ENCODE measurements around the gene CHMP2B. TPM values are rescaled to one million over a fixed set of nuclear protein-coding genes. Genes with fewer than 3 reads are reported as not detected.

The CHMP2B gene
- total RNA-seq, 1 experiment from 2014 or later: 54.3 TPM

DNA sequence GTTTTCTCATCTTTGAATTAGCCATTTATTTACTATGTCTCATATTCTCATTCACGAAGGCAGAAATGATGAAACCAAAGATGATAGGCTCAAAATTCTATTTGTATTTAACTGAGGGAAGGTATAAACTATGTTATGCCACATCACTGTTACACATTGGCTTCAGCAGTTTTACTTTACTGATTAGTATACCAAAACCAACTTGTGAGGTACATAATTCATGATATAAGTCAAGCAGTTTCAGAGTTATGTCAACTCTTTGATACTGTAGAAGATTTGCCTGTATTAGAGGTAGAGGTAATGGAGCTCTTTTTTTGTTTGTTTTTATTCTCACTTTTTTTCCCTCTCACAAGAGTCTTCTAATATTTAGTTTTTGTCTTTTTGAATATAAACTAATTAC, 22.9 kb downstream of the CHMP2B start:
- no peaks in the 10 kb centered on the region for H3K27me3 ChIP-seq (ENCODE audit: insufficient read depth, low read length)
- intact Hi-C loops (cut with micrococcal nuclease): no loop called here
- H3K4me3 ChIP-seq (replicated peaks in 1 of 2; ENCODE audit: low read depth in 1 of 2, low read length in 2 of 2): no peak overlapping the region
- no peak for ATAC-seq
- H3K27ac ChIP-seq (ENCODE audit: low read depth, low read length): no peak overlapping the region
- ChIA-PET RAD21 (ENCODE audit: low non-redundant PET in 1 of 2, low total read pairs in 2 of 2, uncharacterized antibody in 2 of 2, unreplicated experiment in 2 of 2) (no interaction called here), POLR2A (no interaction called here), CTCF (no interaction called here)
- H3K9me3 ChIP-seq (ENCODE audit: control insufficient read depth in 1 of 2, insufficient read depth in 1 of 2, low read depth in 1 of 2, low read length in 2 of 2): no peaks in the 10 kb centered on the region
- peaks cover 6 to 10% of the 10 kb centered on the region in 2 experiments; a peak in 3 of 4 replicates for H3K36me3 ChIP-seq (ENCODE audit: control insufficient read depth in 1 of 2, insufficient read depth in 2 of 2, low read length in 2 of 2)
- H2AFZ ChIP-seq (ENCODE audit: low read depth, low read length, poor library complexity, severe bottlenecking): no peak overlapping the region
- TF ChIP-seq CTCF (IDR thresholded peaks at IDR 0.05 in 2 of 3, conservative IDR thresholded peaks at IDR 0.05 in 1 of 3; ENCODE audit: borderline replicate concordance in 1 of 3, insufficient read depth in 1 of 3, low read depth in 2 of 3, low read length in 2 of 3) (no peak), SP1 (IDR thresholded peaks at IDR 0.05; ENCODE audit: low read depth) (no peak), ZNF274 (IDR thresholded peaks at IDR 0.05; ENCODE audit: low read depth, low read length) (no peak), YY1 (IDR thresholded peaks at IDR 0.05; ENCODE audit: extremely low read depth, insufficient replicate concordance, low read depth, low read length) (no peak), POLR2AphosphoS5 (IDR thresholded peaks at IDR 0.05; ENCODE audit: low read depth, low read length) (no peak), ELF1 (IDR thresholded peaks at IDR 0.05; ENCODE audit: borderline replicate concordance, low read depth) (no peak), EZH2phosphoT487 (IDR thresholded peaks at IDR 0.05; ENCODE audit: borderline replicate concordance) (no peak), CEBPB (IDR thresholded peaks at IDR 0.05; ENCODE audit: low read depth) (no peak), JUND (IDR thresholded peaks at IDR 0.05) (no peak), POLR2A (IDR thresholded peaks at IDR 0.05; ENCODE audit: borderline replicate concordance, extremely low read depth, insufficient read depth, insufficient read length) (no peak), EZH2 (IDR thresholded peaks at IDR 0.05) (no peak), TCF7L2 (IDR thresholded peaks at IDR 0.05; ENCODE audit: borderline replicate concordance, extremely low read depth, insufficient read depth, insufficient read length) (no peak)
- TF ChIP-seq, protein P1, sequence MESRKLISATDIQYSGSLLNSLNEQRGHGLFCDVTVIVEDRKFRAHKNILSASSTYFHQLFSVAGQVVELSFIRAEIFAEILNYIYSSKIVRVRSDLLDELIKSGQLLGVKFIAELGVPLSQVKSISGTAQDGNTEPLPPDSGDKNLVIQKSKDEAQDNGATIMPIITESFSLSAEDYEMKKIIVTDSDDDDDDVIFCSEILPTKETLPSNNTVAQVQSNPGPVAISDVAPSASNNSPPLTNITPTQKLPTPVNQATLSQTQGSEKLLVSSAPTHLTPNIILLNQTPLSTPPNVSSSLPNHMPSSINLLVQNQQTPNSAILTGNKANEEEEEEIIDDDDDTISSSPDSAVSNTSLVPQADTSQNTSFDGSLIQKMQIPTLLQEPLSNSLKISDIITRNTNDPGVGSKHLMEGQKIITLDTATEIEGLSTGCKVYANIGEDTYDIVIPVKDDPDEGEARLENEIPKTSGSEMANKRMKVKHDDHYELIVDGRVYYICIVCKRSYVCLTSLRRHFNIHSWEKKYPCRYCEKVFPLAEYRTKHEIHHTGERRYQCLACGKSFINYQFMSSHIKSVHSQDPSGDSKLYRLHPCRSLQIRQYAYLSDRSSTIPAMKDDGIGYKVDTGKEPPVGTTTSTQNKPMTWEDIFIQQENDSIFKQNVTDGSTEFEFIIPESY (IDR thresholded peaks at IDR 0.05; ENCODE audit: extremely low read depth, insufficient replicate concordance, low read length): no peak
- TF ChIP-seq, protein P2, sequence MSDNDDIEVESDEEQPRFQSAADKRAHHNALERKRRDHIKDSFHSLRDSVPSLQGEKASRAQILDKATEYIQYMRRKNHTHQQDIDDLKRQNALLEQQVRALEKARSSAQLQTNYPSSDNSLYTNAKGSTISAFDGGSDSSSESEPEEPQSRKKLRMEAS (IDR thresholded peaks at IDR 0.05): no peak
- TF ChIP-seq, protein P3, sequence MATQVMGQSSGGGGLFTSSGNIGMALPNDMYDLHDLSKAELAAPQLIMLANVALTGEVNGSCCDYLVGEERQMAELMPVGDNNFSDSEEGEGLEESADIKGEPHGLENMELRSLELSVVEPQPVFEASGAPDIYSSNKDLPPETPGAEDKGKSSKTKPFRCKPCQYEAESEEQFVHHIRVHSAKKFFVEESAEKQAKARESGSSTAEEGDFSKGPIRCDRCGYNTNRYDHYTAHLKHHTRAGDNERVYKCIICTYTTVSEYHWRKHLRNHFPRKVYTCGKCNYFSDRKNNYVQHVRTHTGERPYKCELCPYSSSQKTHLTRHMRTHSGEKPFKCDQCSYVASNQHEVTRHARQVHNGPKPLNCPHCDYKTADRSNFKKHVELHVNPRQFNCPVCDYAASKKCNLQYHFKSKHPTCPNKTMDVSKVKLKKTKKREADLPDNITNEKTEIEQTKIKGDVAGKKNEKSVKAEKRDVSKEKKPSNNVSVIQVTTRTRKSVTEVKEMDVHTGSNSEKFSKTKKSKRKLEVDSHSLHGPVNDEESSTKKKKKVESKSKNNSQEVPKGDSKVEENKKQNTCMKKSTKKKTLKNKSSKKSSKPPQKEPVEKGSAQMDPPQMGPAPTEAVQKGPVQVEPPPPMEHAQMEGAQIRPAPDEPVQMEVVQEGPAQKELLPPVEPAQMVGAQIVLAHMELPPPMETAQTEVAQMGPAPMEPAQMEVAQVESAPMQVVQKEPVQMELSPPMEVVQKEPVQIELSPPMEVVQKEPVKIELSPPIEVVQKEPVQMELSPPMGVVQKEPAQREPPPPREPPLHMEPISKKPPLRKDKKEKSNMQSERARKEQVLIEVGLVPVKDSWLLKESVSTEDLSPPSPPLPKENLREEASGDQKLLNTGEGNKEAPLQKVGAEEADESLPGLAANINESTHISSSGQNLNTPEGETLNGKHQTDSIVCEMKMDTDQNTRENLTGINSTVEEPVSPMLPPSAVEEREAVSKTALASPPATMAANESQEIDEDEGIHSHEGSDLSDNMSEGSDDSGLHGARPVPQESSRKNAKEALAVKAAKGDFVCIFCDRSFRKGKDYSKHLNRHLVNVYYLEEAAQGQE (IDR thresholded peaks at IDR 0.05; ENCODE audit: low read depth): no peak
- TF ChIP-seq, protein P4, sequence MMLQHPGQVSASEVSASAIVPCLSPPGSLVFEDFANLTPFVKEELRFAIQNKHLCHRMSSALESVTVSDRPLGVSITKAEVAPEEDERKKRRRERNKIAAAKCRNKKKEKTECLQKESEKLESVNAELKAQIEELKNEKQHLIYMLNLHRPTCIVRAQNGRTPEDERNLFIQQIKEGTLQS (IDR thresholded peaks at IDR 0.05): no peak
- H3K4me1 ChIP-seq (ENCODE audit: control insufficient read depth in 1 of 2, insufficient read depth in 2 of 2, low read length in 2 of 2): peaks cover 0 to 3% of the 10 kb centered on the region in 2 experiments; a peak in 1 of 4 replicates
- no TSS peak for BruUV-seq (replicated peaks)
- no peak overlapping the region for H3K9ac ChIP-seq (ENCODE audit: low read length)
- H3K79me2 ChIP-seq (ENCODE audit: insufficient read depth, low read length): peaks cover 3% of the 10 kb centered on the region; the same call in 1 of the 2 replicates
- no peaks in the 10 kb centered on the region for H3K9me2 ChIP-seq (ENCODE audit: insufficient read depth)
- H3K4me2 ChIP-seq (ENCODE audit: low read length): no peak overlapping the region
- H4K20me1 ChIP-seq (ENCODE audit: insufficient read depth): peaks cover 2% of the 10 kb centered on the region; the same call in 1 of the 2 replicates
- DNase-seq (ENCODE audit: low read depth, low spot score): no peak

Measured in HCT116 (cell line).